MM.1S (cell line): ENCODE measurements around the gene TEX48.

ENCODE experiments used
- CTCF ChIP-seq: fragments of 300-600 bp; sonication (generic); IDR thresholded peaks from 2 replicates; pipeline ENCODE4 v1.5.1; 2016; ENCODE audit warnings: antibody characterized with exemption, low read length, mixed read lengths
- EZH2phosphoT487 ChIP-seq: fragments of 300-600 bp; sonication (generic); IDR thresholded peaks from 2 replicates; pipeline ENCODE4 v1.6.1; 2018; ENCODE audit warnings: antibody characterized with exemption, low read length

- TF ChIP-seq CTCF: no peak
- no peak for TF ChIP-seq EZH2phosphoT487
Observed at GRCh38 chr9:114729706-114730105, 47.7 kb upstream of the TEX48 start.
